WTC11 (cell line): ENCODE data around the gene PDCL2.
"Not testable (repeated sequence)": the region's sequence is repeated elsewhere in the genome, so short reads cannot be mapped to it uniquely, and the experiment has no call there.

Source experiments
- CREM ChIP-seq: sonication (generic); formaldehyde crosslinking; IDR thresholded peaks from 2 replicates; pipeline ENCODE4 v1.8.1; 2022; ENCODE audit warnings: mild to moderate bottlenecking, missing genetic modification reagents, moderate library complexity
- TF ChIP-seq, protein P1 (sequence below): fragments of 200-600 bp; IDR thresholded peaks from 2 replicates; pipeline ENCODE4 v1.8.0; 2022; ENCODE audit warnings: antibody characterized with exemption
- TF ChIP-seq, protein P2 (sequence below): sonication (generic); formaldehyde crosslinking; IDR thresholded peaks from 2 replicates; pipeline ENCODE4 v1.8.0; 2023; ENCODE audit warnings: missing genetic modification reagents

DNA sequence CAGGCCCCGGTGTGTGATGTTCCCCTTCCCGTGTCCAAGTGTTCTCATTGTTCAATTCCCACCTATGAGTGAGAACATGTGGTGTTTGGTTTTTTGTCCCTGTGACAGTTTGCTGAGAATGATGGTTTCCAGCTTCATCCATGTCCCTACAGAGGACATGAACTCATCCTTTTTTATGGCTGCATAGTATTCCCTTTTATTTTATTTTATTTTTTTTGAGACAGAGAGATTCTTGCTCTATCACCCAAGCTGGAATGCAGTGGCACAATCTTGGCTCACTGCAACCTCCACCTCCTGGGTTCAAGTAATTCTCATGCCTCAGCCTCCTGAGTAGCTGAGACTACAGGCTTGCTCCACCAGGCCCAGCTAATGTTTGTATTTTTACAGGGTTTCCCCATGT lies 9.3 kb downstream of the PDCL2 start:
- TF ChIP-seq, protein P1, sequence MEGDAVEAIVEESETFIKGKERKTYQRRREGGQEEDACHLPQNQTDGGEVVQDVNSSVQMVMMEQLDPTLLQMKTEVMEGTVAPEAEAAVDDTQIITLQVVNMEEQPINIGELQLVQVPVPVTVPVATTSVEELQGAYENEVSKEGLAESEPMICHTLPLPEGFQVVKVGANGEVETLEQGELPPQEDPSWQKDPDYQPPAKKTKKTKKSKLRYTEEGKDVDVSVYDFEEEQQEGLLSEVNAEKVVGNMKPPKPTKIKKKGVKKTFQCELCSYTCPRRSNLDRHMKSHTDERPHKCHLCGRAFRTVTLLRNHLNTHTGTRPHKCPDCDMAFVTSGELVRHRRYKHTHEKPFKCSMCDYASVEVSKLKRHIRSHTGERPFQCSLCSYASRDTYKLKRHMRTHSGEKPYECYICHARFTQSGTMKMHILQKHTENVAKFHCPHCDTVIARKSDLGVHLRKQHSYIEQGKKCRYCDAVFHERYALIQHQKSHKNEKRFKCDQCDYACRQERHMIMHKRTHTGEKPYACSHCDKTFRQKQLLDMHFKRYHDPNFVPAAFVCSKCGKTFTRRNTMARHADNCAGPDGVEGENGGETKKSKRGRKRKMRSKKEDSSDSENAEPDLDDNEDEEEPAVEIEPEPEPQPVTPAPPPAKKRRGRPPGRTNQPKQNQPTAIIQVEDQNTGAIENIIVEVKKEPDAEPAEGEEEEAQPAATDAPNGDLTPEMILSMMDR = not testable (repeated sequence)
- TF ChIP-seq CREM (CRISPR knock-in tag) = not testable (repeated sequence)
- TF ChIP-seq, protein P2, sequence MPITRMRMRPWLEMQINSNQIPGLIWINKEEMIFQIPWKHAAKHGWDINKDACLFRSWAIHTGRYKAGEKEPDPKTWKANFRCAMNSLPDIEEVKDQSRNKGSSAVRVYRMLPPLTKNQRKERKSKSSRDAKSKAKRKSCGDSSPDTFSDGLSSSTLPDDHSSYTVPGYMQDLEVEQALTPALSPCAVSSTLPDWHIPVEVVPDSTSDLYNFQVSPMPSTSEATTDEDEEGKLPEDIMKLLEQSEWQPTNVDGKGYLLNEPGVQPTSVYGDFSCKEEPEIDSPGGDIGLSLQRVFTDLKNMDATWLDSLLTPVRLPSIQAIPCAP (CRISPR knock-in tag) = not testable (repeated sequence)
